Measurements from ENCODE around the gene IVD.

DNA sequence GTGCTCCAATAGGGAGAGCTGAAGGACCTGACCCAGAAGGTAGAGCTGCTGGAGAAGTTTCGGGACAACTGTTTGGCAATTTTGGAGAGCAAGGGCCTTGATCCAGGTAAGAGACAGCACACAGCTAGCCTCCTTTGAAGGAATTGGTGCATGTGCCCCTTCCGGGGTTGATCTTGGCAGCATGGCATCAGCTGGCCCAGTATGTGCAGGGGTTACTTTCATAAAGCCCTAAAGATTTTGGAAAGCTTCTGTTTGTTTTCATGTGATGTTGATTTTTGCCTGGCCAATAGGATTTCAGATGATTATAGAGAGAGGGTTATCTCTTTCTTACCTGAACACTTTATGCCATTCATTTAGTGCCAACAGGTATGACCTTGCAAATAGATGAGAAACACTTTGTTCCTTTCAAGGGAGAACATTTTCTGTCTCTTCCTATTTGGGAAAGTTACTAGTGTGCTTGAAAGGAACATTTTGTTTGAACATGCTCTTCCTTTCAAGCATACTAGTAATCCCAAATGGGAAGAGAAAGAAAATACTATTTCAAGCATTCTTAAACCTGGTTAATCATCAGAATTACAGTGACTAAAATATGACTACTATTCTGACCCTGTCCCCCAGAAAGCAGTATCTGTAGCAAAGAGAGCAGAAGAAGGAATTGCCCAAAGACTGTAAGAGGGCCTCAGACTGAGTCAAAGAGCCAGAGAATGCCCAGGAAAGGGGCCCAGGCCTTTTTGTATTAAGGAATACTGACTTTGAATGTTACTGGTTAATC, 15.6 kb upstream of the IVD start:
- TF ChIP-seq, protein P1, sequence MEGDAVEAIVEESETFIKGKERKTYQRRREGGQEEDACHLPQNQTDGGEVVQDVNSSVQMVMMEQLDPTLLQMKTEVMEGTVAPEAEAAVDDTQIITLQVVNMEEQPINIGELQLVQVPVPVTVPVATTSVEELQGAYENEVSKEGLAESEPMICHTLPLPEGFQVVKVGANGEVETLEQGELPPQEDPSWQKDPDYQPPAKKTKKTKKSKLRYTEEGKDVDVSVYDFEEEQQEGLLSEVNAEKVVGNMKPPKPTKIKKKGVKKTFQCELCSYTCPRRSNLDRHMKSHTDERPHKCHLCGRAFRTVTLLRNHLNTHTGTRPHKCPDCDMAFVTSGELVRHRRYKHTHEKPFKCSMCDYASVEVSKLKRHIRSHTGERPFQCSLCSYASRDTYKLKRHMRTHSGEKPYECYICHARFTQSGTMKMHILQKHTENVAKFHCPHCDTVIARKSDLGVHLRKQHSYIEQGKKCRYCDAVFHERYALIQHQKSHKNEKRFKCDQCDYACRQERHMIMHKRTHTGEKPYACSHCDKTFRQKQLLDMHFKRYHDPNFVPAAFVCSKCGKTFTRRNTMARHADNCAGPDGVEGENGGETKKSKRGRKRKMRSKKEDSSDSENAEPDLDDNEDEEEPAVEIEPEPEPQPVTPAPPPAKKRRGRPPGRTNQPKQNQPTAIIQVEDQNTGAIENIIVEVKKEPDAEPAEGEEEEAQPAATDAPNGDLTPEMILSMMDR (IDR thresholded peaks at IDR 0.05), result no peak
- no peak for TF ChIP-seq POLR2A (IDR thresholded peaks at IDR 0.05; ENCODE audit: low read depth)
- TF ChIP-seq POLR2AphosphoS5 (IDR thresholded peaks at IDR 0.05), result no peak

Measured in esophagus muscularis mucosa (tissue), 3 donors.